CD4-positive, alpha-beta T cell treated with Interleukin-4 for 1 hour (primary cell): ENCODE results near the gene IRAK1.
"Not testable (repeated sequence)": the region's sequence is repeated elsewhere in the genome, so short reads cannot be mapped to it uniquely, and the experiment has no call there.

Experiments used
- DNase-seq, 2 donors: peaks; one replicate each; pipeline ENCODE4 v3.0.0-alpha.2; 2020 to 2022

The IRAK1 gene

GRCh38 chrX:154018518-154019060 lies 1.1 kb downstream of the IRAK1 start:
- DNase-seq: no peak

GRCh38 chrX:154017766-154018517 lies 1.8 kb downstream of the IRAK1 start:
- DNase-seq: no peak

- no peak for DNase-seq
Observed at GRCh38 chrX:154016366-154017076, 3.2 kb downstream of the IRAK1 start.

- no peak for DNase-seq
Observed at GRCh38 chrX:154015581-154016264, 4.0 kb downstream of the IRAK1 start.

- DNase-seq: no peak
Observed at GRCh38 chrX:154014429-154015380, 5.0 kb downstream of the IRAK1 start.

- DNase-seq: peak; percentile 54 to 60
Observed at GRCh38 chrX:154013614-154014360, 5.9 kb downstream of the IRAK1 start.

- DNase-seq: no peak
Observed at GRCh38 chrX:154013001-154013421, 6.7 kb downstream of the IRAK1 start.

- no peak for DNase-seq
Observed at GRCh38 chrX:154012336-154012991, 7.2 kb downstream of the IRAK1 start.

- DNase-seq: no peak
Observed at GRCh38 chrX:154011376-154012335, 8.0 kb downstream of the IRAK1 start.

GRCh38 chrX:154010330-154011087 lies 9.2 kb downstream of the IRAK1 start:
- peak in 1 of 2 donors; percentile 55 for DNase-seq

- no peak for DNase-seq
Observed at GRCh38 chrX:154008521-154008920, 11.2 kb downstream of the IRAK1 start.

- DNase-seq: no peak
Observed at GRCh38 chrX:154006947-154007346, 12.8 kb downstream of the IRAK1 start.

GRCh38 chrX:154004315-154004714 lies 15.4 kb downstream of the IRAK1 start:
- no peak for DNase-seq

- DNase-seq: peak; percentile 65 to 73
Observed at GRCh38 chrX:154002215-154002719, 17.4 kb downstream of the IRAK1 start.

GRCh38 chrX:154000051-154000450 lies 19.7 kb downstream of the IRAK1 start:
- DNase-seq: no peak

GRCh38 chrX:153999359-154000037 lies 20.2 kb downstream of the IRAK1 start:
- no peak for DNase-seq

- DNase-seq: no peak
Observed at GRCh38 chrX:153995504-153995903, 24.2 kb downstream of the IRAK1 start.

- not testable (repeated sequence) for DNase-seq
Observed at GRCh38 chrX:153994398-153994797, 25.3 kb downstream of the IRAK1 start.
